ENCODE data around the gene PATE4. TPM values are rescaled to one million over a fixed set of nuclear protein-coding genes. Genes with fewer than 3 reads are reported as not detected.
A peak's percentile ranks its signal among the peaks of the same experiment; 100 is the strongest.

The PATE4 gene
- total and polyA plus RNA-seq, 3 experiments from 2014 or later: not detected

DNA sequence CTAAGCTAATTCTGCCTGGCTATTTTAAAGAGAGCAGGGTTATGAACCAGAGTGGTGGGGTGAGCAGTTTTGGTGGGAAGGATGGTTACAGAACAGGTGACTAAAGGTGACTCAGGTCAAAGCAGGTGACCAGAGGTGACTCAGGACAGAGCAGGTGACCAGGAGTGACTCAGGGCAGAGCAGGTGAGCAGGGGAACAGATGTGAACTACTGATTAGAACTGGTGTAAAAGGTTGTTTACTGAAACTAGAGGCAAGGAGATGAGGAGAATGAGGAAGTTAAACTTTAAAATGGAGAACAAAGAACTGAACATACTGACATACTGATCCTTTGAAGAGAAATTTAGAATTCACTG lies 39.0 kb downstream of the PATE4 start:
- Mint-ChIP-seq H3K4me1 (peaks cover 0 to 2% (median 0%) of the 10 kb centered on the region in 3 donors), H3K4me3 (no peak overlapping the region), H3K36me3 (peaks cover 0 to 6% (median 0%) of the 10 kb centered on the region in 3 donors), H3K27me3 (peaks cover 4 to 18% of the 10 kb centered on the region in 2 donors), H3K27ac (no peak overlapping the region), H3K9me3 (peaks cover 0 to 4% (median 0%) of the 10 kb centered on the region in 5 donors)
- ChIA-PET CTCF (no interaction called here), POLR2A (no interaction called here)
- Histone ChIP-seq H3K36me3 (ENCODE audit: insufficient read depth, low read length) (no peaks in the 10 kb centered on the region), H3K4me1 (ENCODE audit: insufficient read depth, low read length) (no peaks in the 10 kb centered on the region), H3K9me3 (ENCODE audit: low read length) (no peaks in the 10 kb centered on the region), H3K4me3 (ENCODE audit: low read length) (no peak overlapping the region), H3K27me3 (ENCODE audit: insufficient read depth, low read length, poor library complexity, severe bottlenecking) (no peaks in the 10 kb centered on the region), H3K27ac (ENCODE audit: low read depth, low read length) (no peak overlapping the region)
- no peak for DNase-seq

DNA sequence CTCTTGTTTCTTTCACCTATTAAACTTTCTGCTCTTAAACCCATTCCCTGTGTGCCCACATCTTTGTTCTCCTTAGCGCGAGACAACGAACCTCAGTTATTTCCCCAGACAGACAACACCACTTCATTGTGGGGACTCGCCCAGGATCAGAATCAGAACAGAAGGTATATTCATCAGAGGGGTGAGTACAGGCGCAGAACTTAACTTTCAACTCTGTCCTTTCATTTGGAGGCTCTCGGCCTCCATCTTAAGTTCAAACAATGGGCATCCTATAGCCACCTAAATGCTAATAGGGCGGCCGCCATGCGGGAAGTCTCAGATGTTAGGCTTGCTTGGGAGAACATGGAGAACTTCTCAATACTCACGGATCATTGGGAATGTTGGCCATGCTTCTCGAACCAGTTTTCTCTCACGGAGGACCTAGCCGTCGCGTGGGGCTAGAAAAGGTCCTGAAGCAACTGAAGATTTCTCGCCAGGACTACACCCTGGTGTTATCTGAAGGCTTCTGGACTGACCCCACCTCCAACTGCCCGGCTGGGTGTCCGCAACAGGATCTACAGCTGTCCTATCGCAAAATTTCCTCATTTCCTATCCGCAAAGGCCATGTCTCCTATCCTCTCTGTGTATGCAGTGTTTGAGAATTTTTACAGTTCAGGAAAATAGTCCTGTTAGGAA lies 40.9 kb downstream of the PATE4 start:
- POLR2A ChIA-PET: no interaction called here
- H3K27me3 Mint-ChIP-seq: peaks cover 6 to 14% of the 10 kb centered on the region in 2 donors

DNA sequence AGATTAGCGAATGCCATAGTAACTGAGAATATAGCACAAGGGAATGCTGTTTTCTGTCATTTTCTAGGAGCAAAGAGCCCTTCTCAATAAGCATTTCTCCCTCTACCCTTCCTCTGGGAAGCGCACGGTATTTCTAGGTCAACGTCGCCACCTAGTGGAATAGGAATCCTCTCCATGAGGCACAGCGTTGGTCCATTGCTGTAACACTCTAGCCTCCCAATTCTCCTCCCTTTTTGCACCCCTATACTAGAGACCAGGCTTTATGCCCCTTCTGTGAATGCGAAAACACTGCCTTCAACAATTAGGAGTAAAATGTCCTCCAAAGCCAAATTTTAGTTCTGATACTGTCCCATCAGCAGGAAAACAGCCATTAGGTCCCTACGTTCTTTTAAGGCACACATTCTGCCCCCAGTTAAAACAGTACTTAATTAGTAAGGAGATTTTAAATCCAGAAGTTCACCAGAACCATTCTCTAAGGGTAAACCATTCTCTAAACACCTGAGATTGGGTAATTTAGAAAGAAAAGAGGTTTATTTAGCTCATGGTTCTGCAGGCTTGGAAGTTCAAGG lies 41.5 kb downstream of the PATE4 start:
- Histone ChIP-seq H3K27me3 (ENCODE audit: insufficient read depth, low read length, poor library complexity, severe bottlenecking) (no peaks in the 10 kb centered on the region), H3K27ac (ENCODE audit: low read depth, low read length) (no peak overlapping the region), H3K4me3 (ENCODE audit: low read length) (no peak overlapping the region), H3K36me3 (ENCODE audit: insufficient read depth, low read length) (no peaks in the 10 kb centered on the region), H3K9me3 (ENCODE audit: low read length) (no peaks in the 10 kb centered on the region), H3K4me1 (ENCODE audit: insufficient read depth, low read length) (no peaks in the 10 kb centered on the region)
- H3K4me1 Mint-ChIP-seq: peaks cover 0 to 2% (median 0%) of the 10 kb centered on the region in 3 donors
- peaks cover 0 to 4% (median 0%) of the 10 kb centered on the region in 5 donors for H3K9me3 Mint-ChIP-seq
- ChIA-PET POLR2A (no interaction called here), CTCF (no interaction called here)
- no peak overlapping the region for H3K27ac Mint-ChIP-seq
- H3K27me3 Mint-ChIP-seq: peaks cover 7 to 11% of the 10 kb centered on the region in 2 donors
- H3K4me3 Mint-ChIP-seq: no peak overlapping the region
- DNase-seq: peak in 4 of 5 donors; percentile 10 to 18 (median 15)
- H3K36me3 Mint-ChIP-seq: peaks cover 0 to 6% (median 0%) of the 10 kb centered on the region in 3 donors

More for the DNA sequence above, 40.9 kb downstream of the PATE4 start:
- no peak overlapping the region for H3K4me3 Mint-ChIP-seq
- H3K27ac Mint-ChIP-seq: no peak overlapping the region
- peaks cover 0 to 6% (median 0%) of the 10 kb centered on the region in 3 donors for H3K36me3 Mint-ChIP-seq
- H3K27me3 ChIP-seq (ENCODE audit: insufficient read depth, low read length, poor library complexity, severe bottlenecking): no peaks in the 10 kb centered on the region
- no peak for DNase-seq
- no peaks in the 10 kb centered on the region for H3K4me1 ChIP-seq (ENCODE audit: insufficient read depth, low read length)
- CTCF ChIA-PET: no interaction called here
- H3K4me3 ChIP-seq (ENCODE audit: low read length): no peak overlapping the region
- no peaks in the 10 kb centered on the region for H3K36me3 ChIP-seq (ENCODE audit: insufficient read depth, low read length)
- H3K9me3 Mint-ChIP-seq: peaks cover 0 to 4% (median 0%) of the 10 kb centered on the region in 5 donors
- H3K9me3 ChIP-seq (ENCODE audit: low read length): no peaks in the 10 kb centered on the region
- H3K27ac ChIP-seq (ENCODE audit: low read depth, low read length): no peak overlapping the region
- H3K4me1 Mint-ChIP-seq: peaks cover 0 to 2% (median 0%) of the 10 kb centered on the region in 3 donors

DNA sequence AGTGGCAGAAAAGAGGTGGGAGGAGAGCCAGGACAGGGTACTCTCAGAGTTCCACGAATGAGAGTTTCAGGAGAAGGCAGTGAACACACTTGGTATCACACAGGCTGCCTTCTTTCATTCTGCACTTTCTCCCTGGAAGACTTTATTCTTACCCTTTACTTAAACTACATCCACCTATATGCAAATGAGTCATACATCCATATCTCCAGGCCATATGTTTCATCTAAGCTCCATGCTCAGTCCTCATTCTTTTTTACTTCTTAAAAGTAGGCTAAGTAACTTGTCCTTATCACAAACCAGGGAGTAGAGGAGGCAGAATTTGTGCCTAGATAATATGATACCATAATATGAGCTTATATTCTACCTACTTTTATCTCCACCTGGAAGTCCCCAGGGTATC lies 48.2 kb downstream of the PATE4 start:
- H3K4me1 Mint-ChIP-seq: no peaks in the 10 kb centered on the region
- DNase-seq: no peak
- H3K4me3 Mint-ChIP-seq: no peak overlapping the region
- no peaks in the 10 kb centered on the region for H3K9me3 Mint-ChIP-seq
- Histone ChIP-seq H3K36me3 (ENCODE audit: insufficient read depth, low read length) (no peaks in the 10 kb centered on the region), H3K4me1 (ENCODE audit: insufficient read depth, low read length) (no peaks in the 10 kb centered on the region), H3K9me3 (ENCODE audit: low read length) (no peaks in the 10 kb centered on the region), H3K27me3 (ENCODE audit: insufficient read depth, low read length, poor library complexity, severe bottlenecking) (no peaks in the 10 kb centered on the region), H3K27ac (ENCODE audit: low read depth, low read length) (no peak overlapping the region), H3K4me3 (ENCODE audit: low read length) (no peak overlapping the region)
- H3K27me3 Mint-ChIP-seq: peaks cover 0 to 5% of the 10 kb centered on the region in 2 donors
- no peaks in the 10 kb centered on the region for H3K36me3 Mint-ChIP-seq
- H3K27ac Mint-ChIP-seq: no peak overlapping the region
- CTCF ChIA-PET: interaction anchor here (1.4 kb wide), 1 partner anchor 450 kb away, joined by 3 read pairs; no protein-coding TSS in a partner anchor
- POLR2A ChIA-PET: interaction anchor here (0.6 kb wide), 1 partner anchor 277 kb away, joined by 3 read pairs; no protein-coding TSS in a partner anchor

DNA sequence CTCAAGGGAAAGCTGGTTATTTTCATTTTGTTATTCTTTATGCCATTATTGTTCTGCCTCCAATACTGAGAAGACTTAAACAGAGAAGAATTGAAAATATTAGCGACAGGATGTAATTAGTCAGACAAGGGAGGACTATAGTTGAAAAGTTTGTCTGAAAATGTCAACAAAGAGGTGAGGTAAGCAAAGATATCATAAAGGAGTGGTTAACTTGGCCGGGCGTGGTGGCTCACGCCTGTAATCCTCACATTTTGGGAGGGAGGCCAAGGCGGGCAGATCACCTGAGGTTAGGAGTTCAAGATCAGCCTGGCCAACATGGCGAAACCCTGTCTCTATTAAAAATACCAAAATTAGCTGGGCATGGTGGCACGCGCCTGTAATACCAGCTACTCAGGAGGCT lies 50.3 kb downstream of the PATE4 start:
- DNase-seq: no peak
- Mint-ChIP-seq H3K27ac (peak overlapping the region in 1 of 8 donors; percentile 39), H3K4me1 (peaks cover 12 to 13% (median 13%) of the 10 kb centered on the region in 3 donors), H3K36me3 (peaks cover 0 to 6% (median 0%) of the 10 kb centered on the region in 3 donors), H3K9me3 (peaks cover 0 to 4% (median 2%) of the 10 kb centered on the region in 5 donors), H3K27me3 (peaks cover 0 to 9% of the 10 kb centered on the region in 2 donors), H3K4me3 (no peak overlapping the region)
- CTCF ChIA-PET: no interaction called here
- H3K4me1 ChIP-seq (ENCODE audit: insufficient read depth, low read length): peaks cover 2% of the 10 kb centered on the region
- no peak overlapping the region for H3K4me3 ChIP-seq (ENCODE audit: low read length)
- no peak overlapping the region for H3K27ac ChIP-seq (ENCODE audit: low read depth, low read length)
- no peaks in the 10 kb centered on the region for H3K9me3 ChIP-seq (ENCODE audit: low read length)
- H3K36me3 ChIP-seq (ENCODE audit: insufficient read depth, low read length): no peaks in the 10 kb centered on the region
- no peaks in the 10 kb centered on the region for H3K27me3 ChIP-seq (ENCODE audit: insufficient read depth, low read length, poor library complexity, severe bottlenecking)
- POLR2A ChIA-PET: no interaction called here

DNA sequence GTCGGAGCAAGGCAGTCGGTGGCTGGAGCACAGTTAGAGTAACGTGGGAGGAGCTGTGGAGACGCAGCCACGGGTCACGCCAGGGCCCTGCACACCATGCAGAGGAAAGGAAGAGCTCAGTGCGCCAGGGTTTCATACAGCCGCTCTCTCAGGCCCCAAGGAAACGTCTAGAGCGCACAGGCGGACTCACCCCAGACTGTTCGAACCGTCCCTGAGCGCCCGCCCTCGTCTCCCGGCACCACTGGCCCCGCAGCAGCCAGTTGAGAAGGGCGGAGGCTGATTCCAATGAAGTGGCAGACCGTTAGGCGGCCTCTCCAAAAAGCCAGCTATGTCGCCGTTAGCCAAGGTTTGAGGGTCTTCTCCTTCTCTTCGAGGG lies 53.9 kb downstream of the PATE4 start:
- Histone ChIP-seq H3K9me3 (ENCODE audit: low read length) (no peaks in the 10 kb centered on the region), H3K4me1 (ENCODE audit: insufficient read depth, low read length) (peaks cover 11% of the 10 kb centered on the region), H3K27ac (ENCODE audit: low read depth, low read length) (peak overlapping the region; percentile 72), H3K4me3 (ENCODE audit: low read length) (peak overlapping the region; percentile 79), H3K36me3 (ENCODE audit: insufficient read depth, low read length) (no peaks in the 10 kb centered on the region), H3K27me3 (ENCODE audit: insufficient read depth, low read length, poor library complexity, severe bottlenecking) (no peaks in the 10 kb centered on the region)
- Mint-ChIP-seq H3K27me3 (peaks cover 0 to 4% of the 10 kb centered on the region in 2 donors), H3K4me3 (peak overlapping the region; percentile 89 to 97 (median 94)), H3K9me3 (peaks cover 0 to 4% (median 2%) of the 10 kb centered on the region in 5 donors), H3K36me3 (peaks cover 0 to 15% (median 4%) of the 10 kb centered on the region in 3 donors), H3K27ac (peak overlapping the region; percentile 93 to 99 (median 96)), H3K4me1 (peaks cover 23 to 34% (median 31%) of the 10 kb centered on the region in 3 donors)
- CTCF ChIA-PET: interaction anchor here (2.0 to 2.5 kb wide), 2 partner anchors 10 to 16 kb away, joined by 10 to 12 read pairs; partner anchors contain the start of gene PUS3
- peak in 3 of 5 donors; percentile 38 to 62 (median 40) for DNase-seq
- POLR2A ChIA-PET: interaction anchor here (1.4 to 2.2 kb wide), 3 partner anchors 16 to 295 kb away, joined by 3 to 25 read pairs (median 6); partner anchors contain the start of genes DDX25, PUS3 and STT3A

DNA sequence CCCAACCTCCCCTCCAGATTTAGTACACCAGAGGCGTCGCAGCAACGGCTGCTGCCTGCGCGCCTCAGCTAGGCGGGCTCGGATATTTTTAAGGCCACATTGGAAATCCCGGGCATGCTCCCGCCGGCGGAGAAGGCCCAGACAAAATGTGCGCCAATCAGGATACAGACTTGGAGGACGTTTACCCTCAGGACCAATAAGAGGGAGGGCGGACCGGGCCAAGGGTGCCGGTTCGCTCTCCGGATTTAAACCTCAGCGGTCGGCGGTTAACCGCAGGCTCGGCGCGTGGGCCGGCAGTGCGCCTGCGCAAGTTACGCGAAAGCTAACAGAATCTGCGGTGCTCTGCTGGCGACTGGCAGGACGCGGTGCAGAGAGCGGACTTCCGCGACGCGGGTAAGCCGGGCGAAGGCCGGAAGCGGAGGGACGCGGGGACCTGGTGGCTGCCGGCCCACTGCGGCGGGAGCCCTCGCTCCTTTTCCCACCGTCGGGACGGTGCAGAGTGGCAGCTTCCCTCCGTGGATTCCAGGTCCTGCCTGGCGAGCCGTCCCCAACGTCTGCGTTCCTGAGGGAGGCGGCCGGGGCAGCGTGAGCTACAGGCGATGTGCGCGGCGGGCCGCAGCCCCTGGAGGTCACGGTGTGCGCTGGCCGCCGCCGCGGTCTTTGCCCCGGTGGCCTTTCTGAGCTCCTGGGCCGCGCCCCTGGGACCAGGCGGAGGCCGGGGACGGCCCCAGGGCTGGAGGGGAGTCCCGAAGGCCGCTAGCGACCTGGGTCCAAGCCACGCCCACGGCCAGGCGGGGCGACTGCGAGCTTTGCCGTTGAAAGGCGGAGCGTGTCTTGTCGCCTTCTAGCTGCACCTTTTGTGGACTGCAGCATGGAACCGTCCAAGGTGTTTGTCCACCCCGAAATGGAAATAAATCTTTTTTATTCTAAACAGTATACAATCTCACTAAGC lies 54.5 kb downstream of the PATE4 start, which contains the start of gene HYLS1:
Gene HYLS1, plus strand, starts transcription at position 296 of the 952 bp plus-strand sequence. CDS start 11,701 bp downstream, outside the sequence.
- Mint-ChIP-seq H3K27ac (peak within 1 kb of the TSS; percentile 93 to 99 (median 96)), H3K4me3 (peak within 1 kb of the TSS; percentile 89 to 97 (median 94)), H3K36me3 (peaks cover 1 to 20% (median 7%) of the 10 kb centered on the region in 3 donors), H3K4me1 (peaks cover 25 to 35% (median 34%) of the 10 kb centered on the region in 3 donors), H3K27me3 (peaks cover 0 to 4% of the 10 kb centered on the region in 2 donors), H3K9me3 (peaks cover 0 to 4% (median 2%) of the 10 kb centered on the region in 5 donors)
- H3K9me3 ChIP-seq (ENCODE audit: low read length): no peaks in the 10 kb centered on the region
- POLR2A ChIA-PET: interaction anchor here (1.0 to 2.2 kb wide), 5 partner anchors 16 to 396 kb away, joined by 3 to 25 read pairs (median 4); partner anchors contain the start of genes DDX25, EI24, PUS3 and STT3A
- peaks cover 11% of the 10 kb centered on the region for H3K4me1 ChIP-seq (ENCODE audit: insufficient read depth, low read length)
- no peaks in the 10 kb centered on the region for H3K27me3 ChIP-seq (ENCODE audit: insufficient read depth, low read length, poor library complexity, severe bottlenecking)
- peak within 1 kb of the TSS; percentile 72 for H3K27ac ChIP-seq (ENCODE audit: low read depth, low read length)
- no peaks in the 10 kb centered on the region for H3K36me3 ChIP-seq (ENCODE audit: insufficient read depth, low read length)
- H3K4me3 ChIP-seq (ENCODE audit: low read length): peak within 1 kb of the TSS; percentile 79
- DNase-seq: peak; percentile 91 to 96 (median 96)
- CTCF ChIA-PET: interaction anchor here (0.7 to 2.5 kb wide), 7 partner anchors 8 to 318 kb away, joined by 3 to 12 read pairs (median 4); partner anchors contain the start of genes EI24 and PUS3

Data from CD8-positive, alpha-beta memory T cell (primary cell).